Skeletal muscle tissue (tissue), 4 donors: ENCODE results near the gene TEX101. TPM values are rescaled to one million over a fixed set of nuclear protein-coding genes. Genes with fewer than 3 reads are reported as not detected.
"Not testable (repeated sequence)": the region's sequence is repeated elsewhere in the genome, so short reads cannot be mapped to it uniquely, and the experiment has no call there.

Source experiments
- H3K27ac ChIP-seq: one replicate; pipeline ENCODE4 v1.7.0; 2013; ENCODE audit warnings: mild to moderate bottlenecking, low read depth, low read length, inconsistent platforms
- H3K27me3 ChIP-seq, 3 donors: one replicate each; pipeline ENCODE4 v1.7.0; 2013; ENCODE audit warnings: low read length in 3 of 3; ENCODE audit not compliant: control insufficient read depth in 3 of 3, insufficient read depth in 3 of 3
- H3K36me3 ChIP-seq, 3 donors: one replicate each; pipeline ENCODE4 v1.7.0; 2013; ENCODE audit warnings: low read length in 3 of 3; ENCODE audit not compliant: control insufficient read depth in 3 of 3, insufficient read depth in 3 of 3
- H3K4me1 ChIP-seq, 3 donors: one replicate each; pipeline ENCODE4 v1.7.0; 2013; ENCODE audit warnings: low read length in 3 of 3, mild to moderate bottlenecking in 3 of 3; ENCODE audit not compliant: control insufficient read depth in 3 of 3, insufficient read depth in 3 of 3
- H3K4me3 ChIP-seq, 3 donors: one replicate each; pipeline ENCODE4 v1.7.0; 2013; ENCODE audit warnings: low read length in 3 of 3
- H3K9ac ChIP-seq, 3 donors: one replicate each; pipeline ENCODE4 v1.7.0; 2013; ENCODE audit warnings: low read length in 3 of 3, mild to moderate bottlenecking in 3 of 3, moderate library complexity in 2 of 3, low read depth in 1 of 3
- H3K9me3 ChIP-seq, 3 donors: one replicate each; pipeline ENCODE4 v1.7.0; 2013; ENCODE audit warnings: low read length in 3 of 3; ENCODE audit not compliant: control insufficient read depth in 3 of 3
- total RNA-seq: library from RNA; depleted of rRNA; stranded (reverse); fragments of >200 nt; gene quantifications from one replicate; pipeline ENCODE4 v1.2.3, GENCODE V29; 2014
- donor health status: Osteomylitis.

TEX101 gene
- total RNA-seq, 1 donor from 2014 or later: not detected

GRCh38 chr19:43433358-43433673 is 18.6 kb downstream of the TEX101 start:
- H3K9ac ChIP-seq: no peak overlapping the region
- no peak overlapping the region for H3K4me3 ChIP-seq
- peaks cover 0 to under 1% (median 0%) of the 10 kb centered on the region in 3 donors for H3K4me1 ChIP-seq
- peaks cover 0 to 1% (median 0%) of the 10 kb centered on the region in 3 donors for H3K27me3 ChIP-seq
- H3K9me3 ChIP-seq: no peaks in the 10 kb centered on the region
- H3K27ac ChIP-seq: no peak overlapping the region
- H3K36me3 ChIP-seq: no peaks in the 10 kb centered on the region

- H3K9me3 ChIP-seq: no peaks in the 10 kb centered on the region
- H3K4me3 ChIP-seq: no peak overlapping the region
- no peak overlapping the region for H3K27ac ChIP-seq
- no peaks in the 10 kb centered on the region for H3K36me3 ChIP-seq
- peaks cover 0 to 4% (median 0%) of the 10 kb centered on the region in 3 donors for H3K27me3 ChIP-seq
- peaks cover 0 to 4% (median 0%) of the 10 kb centered on the region in 3 donors for H3K4me1 ChIP-seq
- no peak overlapping the region for H3K9ac ChIP-seq
Measured at GRCh38 chr19:43433689-43434088, 19.0 kb downstream of the TEX101 start.

- no peak overlapping the region for H3K4me3 ChIP-seq
- no peak overlapping the region for H3K27ac ChIP-seq
- peaks cover 0 to 4% (median 0%) of the 10 kb centered on the region in 3 donors for H3K27me3 ChIP-seq
- no peaks in the 10 kb centered on the region for H3K36me3 ChIP-seq
- no peak overlapping the region for H3K9ac ChIP-seq
- H3K4me1 ChIP-seq: peaks cover 0 to 10% (median 0%) of the 10 kb centered on the region in 3 donors
- no peaks in the 10 kb centered on the region for H3K9me3 ChIP-seq
Measured at GRCh38 chr19:43435775-43436174, 21.1 kb downstream of the TEX101 start.

- H3K36me3 ChIP-seq, H3K9me3 ChIP-seq, H3K4me1 ChIP-seq, H3K27ac ChIP-seq, H3K9ac ChIP-seq, H3K27me3 ChIP-seq, H3K4me3 ChIP-seq: not testable (repeated sequence)
Measured at GRCh38 chr19:43437284-43437683, 22.6 kb downstream of the TEX101 start.

GRCh38 chr19:43437712-43438111 is 23.0 kb downstream of the TEX101 start:
- Histone ChIP-seq H3K9ac (no peak overlapping the region), H3K4me1 (peaks cover 0 to 10% (median 0%) of the 10 kb centered on the region in 3 donors), H3K4me3 (no peak overlapping the region), H3K36me3 (no peaks in the 10 kb centered on the region), H3K9me3 (no peaks in the 10 kb centered on the region), H3K27me3 (peaks cover 0 to 4% (median 0%) of the 10 kb centered on the region in 3 donors), H3K27ac (no peak overlapping the region)

GRCh38 chr19:43438291-43439031 is 23.8 kb downstream of the TEX101 start:
- Histone ChIP-seq H3K4me3 (no peak overlapping the region), H3K27ac (no peak overlapping the region), H3K9ac (no peak overlapping the region)

GRCh38 chr19:43439032-43439708 is 24.5 kb downstream of the TEX101 start:
- Histone ChIP-seq H3K27ac (no peak overlapping the region), H3K4me1 (peaks cover 0 to 10% (median 0%) of the 10 kb centered on the region in 3 donors), H3K9ac (no peak overlapping the region), H3K27me3 (peaks cover 0 to 4% (median 0%) of the 10 kb centered on the region in 3 donors), H3K36me3 (no peaks in the 10 kb centered on the region), H3K9me3 (no peaks in the 10 kb centered on the region), H3K4me3 (no peak overlapping the region)

More at GRCh38 chr19:43438291-43439031, 23.8 kb downstream of the TEX101 start:
- Histone ChIP-seq H3K27me3 (peaks cover 0 to 4% (median 0%) of the 10 kb centered on the region in 3 donors), H3K9me3 (no peaks in the 10 kb centered on the region), H3K4me1 (peaks cover 0 to 10% (median 0%) of the 10 kb centered on the region in 3 donors), H3K36me3 (no peaks in the 10 kb centered on the region)

- no peak overlapping the region for H3K27ac ChIP-seq
- H3K9ac ChIP-seq: no peak overlapping the region
- H3K36me3 ChIP-seq: no peaks in the 10 kb centered on the region
- no peaks in the 10 kb centered on the region for H3K9me3 ChIP-seq
- H3K27me3 ChIP-seq: peaks cover 0 to 4% (median 0%) of the 10 kb centered on the region in 3 donors
- peaks cover 0 to 10% (median 0%) of the 10 kb centered on the region in 3 donors for H3K4me1 ChIP-seq
- H3K4me3 ChIP-seq: no peak overlapping the region
Measured at GRCh38 chr19:43439709-43440063, 25.0 kb downstream of the TEX101 start.

GRCh38 chr19:43441716-43442115 is 27.0 kb downstream of the TEX101 start:
- H3K27ac ChIP-seq: no peak overlapping the region
- H3K4me3 ChIP-seq: no peak overlapping the region
- H3K27me3 ChIP-seq: peaks cover 0 to 4% (median 0%) of the 10 kb centered on the region in 3 donors
- H3K36me3 ChIP-seq: no peaks in the 10 kb centered on the region
- no peak overlapping the region for H3K9ac ChIP-seq
- no peaks in the 10 kb centered on the region for H3K9me3 ChIP-seq
- peaks cover 0 to 10% (median 0%) of the 10 kb centered on the region in 3 donors for H3K4me1 ChIP-seq

- not testable (repeated sequence) for H3K9ac ChIP-seq, H3K27me3 ChIP-seq, H3K36me3 ChIP-seq, H3K4me1 ChIP-seq, H3K9me3 ChIP-seq, H3K27ac ChIP-seq, H3K4me3 ChIP-seq
Measured at GRCh38 chr19:43444091-43444490, 29.4 kb downstream of the TEX101 start.
